Gastrocnemius medialis (tissue), 4 donors: ENCODE data around the gene PDCD1LG2. TPM values are rescaled to one million over a fixed set of nuclear protein-coding genes. Genes with fewer than 3 reads are reported as not detected.

Experiments used
- ATAC-seq, 2 donors: fragments of 150-250 bp; one replicate each; pipeline ENCODE4 v1.9.1; 2016
- DNase-seq, 2 donors: peaks; one replicate each; pipeline ENCODE4 v3.0.0-alpha.2; 2019
- H3K27ac ChIP-seq, 4 donors: fragments of 200-600 bp; sonication (generic); 1 replicate in 1 of 4; 2 replicates in 3 of 4; pipeline ENCODE4 v1.5.1; 2016 to 2018; ENCODE audit warnings: mild to moderate bottlenecking in 2 of 4, moderate library complexity in 1 of 4
- H3K27me3 ChIP-seq, 3 donors: fragments of 200-600 bp; sonication (generic) in 2 of 3; 1 replicate in 1 of 3; 2 replicates in 2 of 3; pipeline versions ENCODE4 v1.5.1 to v1.6.0; 2016 to 2019; ENCODE audit warnings: mild to moderate bottlenecking in 1 of 3, moderate library complexity in 1 of 3
- H3K36me3 ChIP-seq, 2 donors: fragments of 200-600 bp; sonication (generic) in 1 of 2; one replicate each; pipeline ENCODE4 v1.5.1; 2017 to 2018
- H3K4me1 ChIP-seq, 2 donors: fragments of 200-600 bp; sonication (generic) in 1 of 2; one replicate each; pipeline ENCODE4 v1.5.1; 2016 to 2017; ENCODE audit warnings: mild to moderate bottlenecking in 2 of 2
- H3K4me3 ChIP-seq, 4 donors: fragments of 200-600 bp; sonication (generic) in 3 of 4; 1 replicate in 1 of 4; 2 replicates in 3 of 4; pipeline ENCODE4 v1.5.1; 2016 to 2019; ENCODE audit warnings: mild to moderate bottlenecking in 2 of 4
- H3K9me3 ChIP-seq, 3 donors: fragments of 200-600 bp; sonication (generic) in 2 of 3; 1 replicate in 1 of 3; 2 replicates in 2 of 3; pipeline ENCODE4 v1.5.1; 2016 to 2019
- CTCF ChIP-seq, 5 experiments: fragments of 450-650 bp in 3 of 5; fragments of 200-600 bp in 2 of 5; sonication (generic) in 2 of 5; IDR thresholded peaks in 4 of 5; conservative IDR thresholded peaks in 1 of 5; 1 replicate in 4 of 5; 2 replicates in 1 of 5; pipeline ENCODE4 v1.5.1; 2016 to 2019; ENCODE audit warnings: antibody characterized with exemption in 5 of 5, mild to moderate bottlenecking in 3 of 5, moderate library complexity in 3 of 5
- POLR2A ChIP-seq, 2 donors: fragments of 450-650 bp; IDR thresholded peaks; one replicate each; pipeline ENCODE4 v1.6.1; 2017; ENCODE audit warnings: antibody characterized with exemption in 2 of 2, mild to moderate bottlenecking in 2 of 2, moderate library complexity in 2 of 2
- in situ Hi-C, 4 donors: fragments of 200-750 bp; cut with MboI; loops; one replicate each; pipeline versions ENCODE4 v1.15.0 to v1.8.0; 2017; ENCODE audit warnings: low sequenced_read_pairs in 4 of 4
- intact Hi-C: fragments of 100-400 bp; cut with DNase I; formaldehyde crosslinking; loops from one replicate; pipeline ENCODE4 v1.15.1; 2023; ENCODE audit warnings: low total_unique reads
- total RNA-seq, 4 donors: library from RNA; depleted of rRNA; stranded (reverse); fragments of >200 nt; gene quantifications; one replicate each; pipeline versions ENCODE4 v1.1.0 to v1.2.3, GENCODE V29; 2016

Gene PDCD1LG2
- total RNA-seq, 4 donors from 2014 or later, result 1.4 to 2.5 (median 1.7) TPM

- H3K27ac ChIP-seq, result peak overlapping the region; percentile 77 to 86 (median 84)
- no peaks in the 10 kb centered on the region for H3K27me3 ChIP-seq
- intact Hi-C loops, result loop anchor here (2.0 to 10.0 kb wide), 3 partner anchors 20 to 624 kb away; partner anchors contain the start of genes ERMP1, JAK2 and RIC1
- peak in 1 of 2 donors; percentile 2 for ATAC-seq
- TF ChIP-seq CTCF (IDR thresholded peaks at IDR 0.05 in 4 of 5, conservative IDR thresholded peaks at IDR 0.05 in 1 of 5) (no peak), POLR2A (IDR thresholded peaks at IDR 0.05) (no peak)
- in situ Hi-C loops, result loop anchor here in 2 of 4 donors (25.0 kb wide), 2 partner anchors 622 to 822 kb away; partner anchors contain the start of genes JAK2 (in 1 of the 2) and RCL1 (in 1 of the 2)
- H3K4me1 ChIP-seq, result peaks cover 28 to 36% of the 10 kb centered on the region in 2 donors
- peak overlapping the region; percentile 46 to 56 (median 51) for H3K4me3 ChIP-seq
- DNase-seq, result no peak
- H3K9me3 ChIP-seq, result no peaks in the 10 kb centered on the region
- H3K36me3 ChIP-seq, result no peaks in the 10 kb centered on the region
These were observed 98.9 kb downstream of the PDCD1LG2 start for GRCh38 chr9:5609226-5609596.

- no peaks in the 10 kb centered on the region for H3K27me3 ChIP-seq
- H3K4me1 ChIP-seq, result peaks cover 28 to 36% of the 10 kb centered on the region in 2 donors
- no peak for TF ChIP-seq CTCF (IDR thresholded peaks at IDR 0.05 in 4 of 5, conservative IDR thresholded peaks at IDR 0.05 in 1 of 5)
- TF ChIP-seq POLR2A (IDR thresholded peaks at IDR 0.05), result no peak
- H3K9me3 ChIP-seq, result no peaks in the 10 kb centered on the region
- H3K36me3 ChIP-seq, result no peaks in the 10 kb centered on the region
- no peak overlapping the region for H3K4me3 ChIP-seq
- no peak for DNase-seq
- no peak for ATAC-seq
- in situ Hi-C loops (loop anchor here in 2 of 4 donors (25.0 kb wide), 2 partner anchors 623 to 823 kb away; partner anchors contain the start of genes JAK2 (in 1 of the 2) and RCL1 (in 1 of the 2)), intact Hi-C loops (no loop called here)
- peak overlapping the region in 2 of 4 donors; percentile 1 to 86 for H3K27ac ChIP-seq
These were observed 100.2 kb downstream of the PDCD1LG2 start for GRCh38 chr9:5610491-5610890.

- TF ChIP-seq CTCF (IDR thresholded peaks at IDR 0.05 in 4 of 5, conservative IDR thresholded peaks at IDR 0.05 in 1 of 5) (no peak), POLR2A (IDR thresholded peaks at IDR 0.05) (no peak)
- Histone ChIP-seq H3K27me3 (no peaks in the 10 kb centered on the region), H3K27ac (peak overlapping the region; percentile 51 to 78 (median 63)), H3K4me3 (no peak overlapping the region), H3K36me3 (no peaks in the 10 kb centered on the region), H3K9me3 (no peaks in the 10 kb centered on the region), H3K4me1 (peaks cover 28 to 36% of the 10 kb centered on the region in 2 donors)
- intact Hi-C loops, result no loop called here
- DNase-seq (no peak), ATAC-seq (peak; percentile 22 to 42)
- in situ Hi-C loops, result loop anchor here in 2 of 4 donors (25.0 kb wide), 2 partner anchors 624 to 824 kb away; partner anchors contain the start of genes JAK2 (in 1 of the 2) and RCL1 (in 1 of the 2)
These were observed 101.2 kb downstream of the PDCD1LG2 start for GRCh38 chr9:5611321-5612184.

- no peak for TF ChIP-seq CTCF (IDR thresholded peaks at IDR 0.05 in 4 of 5, conservative IDR thresholded peaks at IDR 0.05 in 1 of 5)
- no peak for TF ChIP-seq POLR2A (IDR thresholded peaks at IDR 0.05)
- intact Hi-C loops, result no loop called here
- no peaks in the 10 kb centered on the region for H3K9me3 ChIP-seq
- no peaks in the 10 kb centered on the region for H3K36me3 ChIP-seq
- peak overlapping the region; percentile 51 to 78 (median 63) for H3K27ac ChIP-seq
- H3K4me3 ChIP-seq, result no peak overlapping the region
- in situ Hi-C loops, result loop anchor here in 2 of 4 donors (25.0 kb wide), 2 partner anchors 625 to 825 kb away; partner anchors contain the start of genes JAK2 (in 1 of the 2) and RCL1 (in 1 of the 2)
- no peaks in the 10 kb centered on the region for H3K27me3 ChIP-seq
- peak; percentile 42 to 69 for ATAC-seq
- DNase-seq, result peak; percentile 61
- H3K4me1 ChIP-seq, result peaks cover 28 to 37% of the 10 kb centered on the region in 2 donors
These were observed 101.8 kb downstream of the PDCD1LG2 start for GRCh38 chr9:5612185-5612530.
